ENCODE measurements around the gene EPHB1. TPM values are rescaled to one million over a fixed set of nuclear protein-coding genes. Genes with fewer than 3 reads are reported as not detected.

EPHB1 gene
- polyA plus RNA-seq, 1 donor: 3.7 TPM

DNA sequence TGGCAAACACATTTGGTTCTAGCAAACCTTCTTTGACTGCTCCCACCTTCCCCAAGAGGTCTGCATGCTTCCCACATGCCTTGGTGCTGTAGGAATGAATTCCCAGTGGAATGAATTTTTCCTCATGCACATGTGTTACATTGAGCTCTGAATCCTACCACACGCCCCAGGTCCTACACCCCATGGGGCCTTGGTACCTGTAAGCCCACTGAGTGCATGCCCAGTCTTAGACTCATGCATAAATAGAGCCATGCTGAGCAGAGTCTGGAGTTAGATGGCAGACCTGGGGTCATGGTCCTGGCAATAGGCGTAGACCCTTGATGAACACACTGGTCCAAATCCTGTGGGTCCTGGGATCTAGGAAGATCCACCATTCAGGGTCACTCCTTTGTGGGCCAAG lies 81.8 kb downstream of the EPHB1 start:
- no peaks in the 10 kb centered on the region for H3K4me1 ChIP-seq (ENCODE audit: control insufficient read depth, insufficient read depth, low read length)
- no peaks in the 10 kb centered on the region for H3K27me3 ChIP-seq (ENCODE audit: control insufficient read depth, insufficient read depth, low read length)
- H3K27ac ChIP-seq (ENCODE audit: low read length): no peak overlapping the region
- H3K36me3 ChIP-seq (ENCODE audit: control insufficient read depth, insufficient read depth, low read length): no peaks in the 10 kb centered on the region
- no CpG with 5 or more reads among the region's 2 CpGs for WGBS (ENCODE audit: insufficient coverage, low lambda C conversion rate)
- H3K4me3 ChIP-seq (ENCODE audit: low read length): no peak overlapping the region
- no peak for DNase-seq
- H3K9me3 ChIP-seq (ENCODE audit: control insufficient read depth, low read depth, low read length): no peaks in the 10 kb centered on the region

- Histone ChIP-seq H3K27me3 (ENCODE audit: control insufficient read depth, insufficient read depth, low read length) (no peaks in the 10 kb centered on the region), H3K27ac (ENCODE audit: low read length) (no peak overlapping the region), H3K4me3 (ENCODE audit: low read length) (no peak overlapping the region), H3K4me1 (ENCODE audit: control insufficient read depth, insufficient read depth, low read length) (no peaks in the 10 kb centered on the region), H3K9me3 (ENCODE audit: control insufficient read depth, low read depth, low read length) (no peaks in the 10 kb centered on the region), H3K36me3 (ENCODE audit: control insufficient read depth, insufficient read depth, low read length) (no peaks in the 10 kb centered on the region)
- no CpG with 5 or more reads among the region's 5 CpGs for WGBS (ENCODE audit: insufficient coverage, low lambda C conversion rate)
- DNase-seq: no peak
These were observed 82.7 kb downstream of the EPHB1 start for GRCh38 chr3:134877788-134878187.

- Histone ChIP-seq H3K9me3 (ENCODE audit: control insufficient read depth, low read depth, low read length) (no peaks in the 10 kb centered on the region), H3K4me1 (ENCODE audit: control insufficient read depth, insufficient read depth, low read length) (no peaks in the 10 kb centered on the region), H3K36me3 (ENCODE audit: control insufficient read depth, insufficient read depth, low read length) (no peaks in the 10 kb centered on the region), H3K4me3 (ENCODE audit: low read length) (no peak overlapping the region), H3K27ac (ENCODE audit: low read length) (no peak overlapping the region), H3K27me3 (ENCODE audit: control insufficient read depth, insufficient read depth, low read length) (no peaks in the 10 kb centered on the region)
- no CpG with 5 or more reads among the region's 1 CpG for WGBS (ENCODE audit: insufficient coverage, low lambda C conversion rate)
- no peak for DNase-seq
These were observed 84.9 kb downstream of the EPHB1 start for GRCh38 chr3:134879990-134880389.

GRCh38 chr3:134880431-134880830 lies 85.4 kb downstream of the EPHB1 start:
- DNase-seq: no peak
- no peaks in the 10 kb centered on the region for H3K36me3 ChIP-seq (ENCODE audit: control insufficient read depth, insufficient read depth, low read length)
- no peak overlapping the region for H3K4me3 ChIP-seq (ENCODE audit: low read length)
- no peaks in the 10 kb centered on the region for H3K9me3 ChIP-seq (ENCODE audit: control insufficient read depth, low read depth, low read length)
- WGBS (ENCODE audit: insufficient coverage, low lambda C conversion rate): no CpG with 5 or more reads among the region's 4 CpGs
- no peaks in the 10 kb centered on the region for H3K4me1 ChIP-seq (ENCODE audit: control insufficient read depth, insufficient read depth, low read length)
- H3K27ac ChIP-seq (ENCODE audit: low read length): no peak overlapping the region
- H3K27me3 ChIP-seq (ENCODE audit: control insufficient read depth, insufficient read depth, low read length): no peaks in the 10 kb centered on the region

DNA sequence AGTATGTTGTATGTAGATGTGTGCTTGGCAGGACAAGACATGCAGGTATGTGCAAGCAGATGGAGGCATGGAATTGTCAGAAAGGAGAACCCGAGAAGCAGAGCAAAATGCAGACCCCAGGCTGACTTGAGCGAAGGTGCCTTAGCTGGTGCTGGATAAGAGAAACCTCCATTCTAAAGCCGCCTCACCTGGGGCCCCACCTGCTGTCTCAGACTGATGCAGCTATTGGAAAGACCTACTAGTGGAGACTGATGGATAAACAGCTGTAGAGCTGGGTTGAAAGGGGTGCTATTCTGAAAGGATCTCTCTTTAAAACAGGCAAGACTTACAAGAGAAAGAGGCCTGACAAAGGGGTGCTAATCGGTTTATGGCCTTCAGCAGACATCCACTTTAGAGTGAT lies 86.2 kb downstream of the EPHB1 start:
- no peak for DNase-seq
- no peaks in the 10 kb centered on the region for H3K27me3 ChIP-seq (ENCODE audit: control insufficient read depth, insufficient read depth, low read length)
- H3K4me3 ChIP-seq (ENCODE audit: low read length): no peak overlapping the region
- H3K36me3 ChIP-seq (ENCODE audit: control insufficient read depth, insufficient read depth, low read length): no peaks in the 10 kb centered on the region
- H3K9me3 ChIP-seq (ENCODE audit: control insufficient read depth, low read depth, low read length): no peaks in the 10 kb centered on the region
- 60% methylated on average over 1 of the region's 4 CpGs for WGBS (ENCODE audit: insufficient coverage, low lambda C conversion rate)
- H3K27ac ChIP-seq (ENCODE audit: low read length): no peak overlapping the region
- H3K4me1 ChIP-seq (ENCODE audit: control insufficient read depth, insufficient read depth, low read length): no peaks in the 10 kb centered on the region

DNA sequence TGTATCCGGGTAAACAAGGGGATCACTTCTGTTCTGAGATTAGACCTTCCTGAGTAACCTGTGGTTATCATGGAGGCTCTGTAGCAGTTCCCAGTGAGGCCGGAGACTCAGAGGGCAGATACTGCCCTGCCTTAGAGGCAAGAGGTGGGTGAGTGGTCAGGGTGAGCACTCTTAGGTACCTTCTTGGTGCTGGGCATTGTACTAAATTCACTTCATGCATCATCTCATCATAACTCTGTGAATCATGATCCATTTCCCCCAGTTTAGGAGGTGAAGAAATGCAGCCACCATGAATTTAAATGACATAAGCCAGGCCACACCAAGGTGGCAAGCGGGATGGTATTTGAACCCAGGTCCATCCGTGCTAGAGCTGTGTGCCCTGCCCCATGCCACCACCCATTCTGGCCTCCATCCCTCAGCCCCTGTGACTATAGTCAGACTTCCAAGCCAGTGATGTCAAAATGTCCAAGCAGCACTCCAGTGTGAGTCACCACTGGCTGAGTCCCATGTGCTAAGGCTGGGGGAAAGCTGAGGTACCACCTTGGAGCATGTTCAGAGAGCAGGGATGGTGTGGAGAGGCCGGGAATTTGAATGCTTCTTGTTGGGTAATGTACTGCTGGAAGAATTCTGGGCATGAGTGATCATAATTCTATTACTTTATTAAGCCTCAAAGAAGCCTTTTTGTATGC lies 88.8 kb downstream of the EPHB1 start:
- no CpG with 5 or more reads among the region's 5 CpGs for WGBS (ENCODE audit: insufficient coverage, low lambda C conversion rate)
- Histone ChIP-seq H3K27ac (ENCODE audit: low read length) (no peak overlapping the region), H3K4me3 (ENCODE audit: low read length) (no peak overlapping the region), H3K27me3 (ENCODE audit: control insufficient read depth, insufficient read depth, low read length) (no peaks in the 10 kb centered on the region), H3K36me3 (ENCODE audit: control insufficient read depth, insufficient read depth, low read length) (no peaks in the 10 kb centered on the region), H3K4me1 (ENCODE audit: control insufficient read depth, insufficient read depth, low read length) (no peaks in the 10 kb centered on the region), H3K9me3 (ENCODE audit: control insufficient read depth, low read depth, low read length) (no peaks in the 10 kb centered on the region)
- DNase-seq: no peak

DNA sequence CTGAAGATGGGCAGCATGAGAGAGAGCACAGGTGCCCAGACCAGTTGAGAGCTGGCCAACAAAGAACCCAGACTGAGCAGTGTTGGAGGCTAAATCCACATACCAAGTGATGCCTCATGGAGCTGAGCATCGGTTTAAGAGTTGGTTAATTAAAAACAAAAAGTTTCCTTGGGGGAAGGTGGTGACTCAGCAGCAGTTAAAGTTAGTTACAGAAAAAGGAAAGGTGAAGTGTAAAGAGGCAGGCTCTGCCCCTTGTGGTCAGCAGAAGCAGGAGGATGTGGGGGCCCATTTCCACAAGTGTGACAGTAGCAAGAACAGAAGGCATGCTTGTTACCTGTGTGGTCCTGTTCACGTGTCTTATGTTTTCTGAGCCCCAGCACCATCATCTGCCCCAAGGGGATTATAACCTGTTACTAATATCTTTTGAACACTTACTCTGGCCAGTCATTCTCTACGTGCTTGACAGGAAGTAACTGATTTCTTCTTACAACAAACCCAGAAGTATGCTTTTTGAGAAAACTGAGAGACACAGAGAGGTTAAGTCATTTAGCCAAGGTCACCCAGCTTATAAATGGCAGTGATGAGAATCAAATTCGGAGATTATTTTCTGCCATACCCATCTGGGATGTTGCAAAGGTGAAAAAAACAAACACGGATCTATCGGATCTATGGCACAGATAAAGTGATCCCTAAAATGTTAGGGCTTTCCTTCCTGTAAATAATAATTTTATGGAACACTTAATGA lies 91.0 kb downstream of the EPHB1 start:
- no peaks in the 10 kb centered on the region for H3K27me3 ChIP-seq (ENCODE audit: control insufficient read depth, insufficient read depth, low read length)
- no peaks in the 10 kb centered on the region for H3K4me1 ChIP-seq (ENCODE audit: control insufficient read depth, insufficient read depth, low read length)
- no CpG with 5 or more reads among the region's 6 CpGs for WGBS (ENCODE audit: insufficient coverage, low lambda C conversion rate)
- H3K36me3 ChIP-seq (ENCODE audit: control insufficient read depth, insufficient read depth, low read length): no peaks in the 10 kb centered on the region
- no peak for DNase-seq
- no peak overlapping the region for H3K4me3 ChIP-seq (ENCODE audit: low read length)
- H3K9me3 ChIP-seq (ENCODE audit: control insufficient read depth, low read depth, low read length): no peaks in the 10 kb centered on the region
- no peak overlapping the region for H3K27ac ChIP-seq (ENCODE audit: low read length)

GRCh38 chr3:134886991-134887390 lies 91.9 kb downstream of the EPHB1 start:
- Histone ChIP-seq H3K4me3 (ENCODE audit: low read length) (no peak overlapping the region), H3K36me3 (ENCODE audit: control insufficient read depth, insufficient read depth, low read length) (no peaks in the 10 kb centered on the region)
- no CpG with 5 or more reads among the region's 4 CpGs for WGBS (ENCODE audit: insufficient coverage, low lambda C conversion rate)

DNA sequence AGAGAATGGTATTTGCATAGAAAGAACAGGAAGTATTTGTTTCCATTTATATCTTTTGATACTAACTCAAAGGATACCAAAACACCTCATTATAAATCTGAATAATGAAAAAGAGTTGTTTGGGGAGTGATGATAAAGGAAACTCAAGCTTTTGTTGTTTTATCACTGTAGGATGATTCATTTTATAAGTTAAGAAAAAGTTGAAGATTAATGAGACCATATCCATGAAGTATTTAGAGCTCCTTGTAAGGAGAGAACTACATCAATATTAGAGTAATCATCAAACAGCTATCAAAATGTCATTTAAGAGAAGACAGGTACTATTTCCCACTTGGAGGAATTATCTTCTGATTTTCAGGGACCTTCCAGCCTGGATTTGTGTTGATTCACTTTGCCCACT lies 92.5 kb downstream of the EPHB1 start:
- no peaks in the 10 kb centered on the region for H3K27me3 ChIP-seq (ENCODE audit: control insufficient read depth, insufficient read depth, low read length)
- H3K4me1 ChIP-seq (ENCODE audit: control insufficient read depth, insufficient read depth, low read length): no peaks in the 10 kb centered on the region
- no peak overlapping the region for H3K4me3 ChIP-seq (ENCODE audit: low read length)
- no peak overlapping the region for H3K27ac ChIP-seq (ENCODE audit: low read length)
- no peaks in the 10 kb centered on the region for H3K9me3 ChIP-seq (ENCODE audit: control insufficient read depth, low read depth, low read length)
- H3K36me3 ChIP-seq (ENCODE audit: control insufficient read depth, insufficient read depth, low read length): no peaks in the 10 kb centered on the region
- no peak for DNase-seq

More at GRCh38 chr3:134886991-134887390, 91.9 kb downstream of the EPHB1 start:
- Histone ChIP-seq H3K4me1 (ENCODE audit: control insufficient read depth, insufficient read depth, low read length) (no peaks in the 10 kb centered on the region), H3K27me3 (ENCODE audit: control insufficient read depth, insufficient read depth, low read length) (no peaks in the 10 kb centered on the region), H3K9me3 (ENCODE audit: control insufficient read depth, low read depth, low read length) (no peaks in the 10 kb centered on the region), H3K27ac (ENCODE audit: low read length) (no peak overlapping the region)
- DNase-seq: no peak

GRCh38 chr3:134892326-134892725 lies 97.3 kb downstream of the EPHB1 start:
- Histone ChIP-seq H3K27ac (ENCODE audit: low read length) (no peak overlapping the region), H3K4me3 (ENCODE audit: low read length) (no peak overlapping the region), H3K9me3 (ENCODE audit: control insufficient read depth, low read depth, low read length) (no peaks in the 10 kb centered on the region), H3K4me1 (ENCODE audit: control insufficient read depth, insufficient read depth, low read length) (no peaks in the 10 kb centered on the region), H3K36me3 (ENCODE audit: control insufficient read depth, insufficient read depth, low read length) (no peaks in the 10 kb centered on the region), H3K27me3 (ENCODE audit: control insufficient read depth, insufficient read depth, low read length) (no peaks in the 10 kb centered on the region)
- DNase-seq: no peak
- WGBS (ENCODE audit: insufficient coverage, low lambda C conversion rate): 50% methylated on average over 1 of the region's 2 CpGs

DNA sequence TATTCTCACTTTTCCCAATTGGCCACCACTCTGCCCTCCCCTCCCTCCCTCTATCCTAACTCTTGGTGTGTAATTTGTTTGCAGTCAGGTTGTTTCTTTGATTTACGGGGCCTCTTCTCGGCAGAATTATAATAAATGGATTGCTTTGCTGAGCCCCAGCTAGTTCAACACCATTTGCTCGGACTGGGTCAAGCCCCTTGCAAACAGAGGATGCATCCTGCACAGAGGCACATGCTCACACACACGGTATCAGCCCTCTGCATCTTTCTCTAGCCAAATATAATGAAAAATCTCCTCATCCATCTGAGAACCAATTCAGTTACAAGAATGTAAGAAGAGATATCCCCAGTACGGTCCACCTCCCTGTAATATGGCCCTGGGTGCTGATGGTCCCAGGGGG lies 97.7 kb downstream of the EPHB1 start:
- WGBS (ENCODE audit: insufficient coverage, low lambda C conversion rate): 68% methylated on average over 2 of the region's 5 CpGs
- H3K4me1 ChIP-seq (ENCODE audit: control insufficient read depth, insufficient read depth, low read length): no peaks in the 10 kb centered on the region

More for the DNA sequence above, 97.7 kb downstream of the EPHB1 start:
- Histone ChIP-seq H3K27me3 (ENCODE audit: control insufficient read depth, insufficient read depth, low read length) (no peaks in the 10 kb centered on the region), H3K9me3 (ENCODE audit: control insufficient read depth, low read depth, low read length) (no peaks in the 10 kb centered on the region), H3K36me3 (ENCODE audit: control insufficient read depth, insufficient read depth, low read length) (no peaks in the 10 kb centered on the region), H3K4me3 (ENCODE audit: low read length) (no peak overlapping the region), H3K27ac (ENCODE audit: low read length) (no peak overlapping the region)
- DNase-seq: no peak
